ENCODE results near the gene CLIP3.
"Not testable (repeated sequence)": the region's sequence is repeated elsewhere in the genome, so short reads cannot be mapped to it uniquely, and the experiment has no call there.

DNA sequence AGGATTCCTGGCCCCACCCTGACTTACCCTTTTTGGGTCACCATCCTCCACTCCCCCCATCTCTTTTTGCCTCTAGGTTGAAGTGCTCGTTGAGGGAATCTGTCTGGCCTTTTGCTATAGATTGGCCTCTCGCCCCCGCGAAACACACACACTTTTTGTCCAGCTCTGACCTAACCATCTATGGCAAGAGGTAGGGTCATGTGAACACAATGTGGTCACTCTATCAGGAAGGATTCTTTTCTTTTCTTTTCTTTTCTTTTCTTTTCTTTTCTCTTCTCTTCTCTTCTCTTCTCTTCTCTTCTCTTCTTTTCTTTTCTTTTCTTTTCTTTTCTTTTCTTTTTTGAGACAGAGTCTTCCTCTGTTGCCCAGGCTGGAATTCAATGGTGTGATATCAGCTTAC lies 51.7 kb downstream of the CLIP3 start:
- not testable (repeated sequence) for TF ChIP-seq POLR2A (IDR thresholded peaks at IDR 0.05)
- TF ChIP-seq, protein P1, sequence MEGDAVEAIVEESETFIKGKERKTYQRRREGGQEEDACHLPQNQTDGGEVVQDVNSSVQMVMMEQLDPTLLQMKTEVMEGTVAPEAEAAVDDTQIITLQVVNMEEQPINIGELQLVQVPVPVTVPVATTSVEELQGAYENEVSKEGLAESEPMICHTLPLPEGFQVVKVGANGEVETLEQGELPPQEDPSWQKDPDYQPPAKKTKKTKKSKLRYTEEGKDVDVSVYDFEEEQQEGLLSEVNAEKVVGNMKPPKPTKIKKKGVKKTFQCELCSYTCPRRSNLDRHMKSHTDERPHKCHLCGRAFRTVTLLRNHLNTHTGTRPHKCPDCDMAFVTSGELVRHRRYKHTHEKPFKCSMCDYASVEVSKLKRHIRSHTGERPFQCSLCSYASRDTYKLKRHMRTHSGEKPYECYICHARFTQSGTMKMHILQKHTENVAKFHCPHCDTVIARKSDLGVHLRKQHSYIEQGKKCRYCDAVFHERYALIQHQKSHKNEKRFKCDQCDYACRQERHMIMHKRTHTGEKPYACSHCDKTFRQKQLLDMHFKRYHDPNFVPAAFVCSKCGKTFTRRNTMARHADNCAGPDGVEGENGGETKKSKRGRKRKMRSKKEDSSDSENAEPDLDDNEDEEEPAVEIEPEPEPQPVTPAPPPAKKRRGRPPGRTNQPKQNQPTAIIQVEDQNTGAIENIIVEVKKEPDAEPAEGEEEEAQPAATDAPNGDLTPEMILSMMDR (IDR thresholded peaks at IDR 0.05) = not testable (repeated sequence)

All from suprapubic skin (tissue), 3 donors.